ENCODE results near the gene DNM2. TPM values are rescaled to one million over a fixed set of nuclear protein-coding genes. Genes with fewer than 3 reads are reported as not detected.

The DNM2 gene
- total and polyA plus RNA-seq, 2 of the 13 experiments (the other 11 are each of a cell fraction or from before 2014, with no cell fraction given), result 41.7 to 59.8 TPM

DNA sequence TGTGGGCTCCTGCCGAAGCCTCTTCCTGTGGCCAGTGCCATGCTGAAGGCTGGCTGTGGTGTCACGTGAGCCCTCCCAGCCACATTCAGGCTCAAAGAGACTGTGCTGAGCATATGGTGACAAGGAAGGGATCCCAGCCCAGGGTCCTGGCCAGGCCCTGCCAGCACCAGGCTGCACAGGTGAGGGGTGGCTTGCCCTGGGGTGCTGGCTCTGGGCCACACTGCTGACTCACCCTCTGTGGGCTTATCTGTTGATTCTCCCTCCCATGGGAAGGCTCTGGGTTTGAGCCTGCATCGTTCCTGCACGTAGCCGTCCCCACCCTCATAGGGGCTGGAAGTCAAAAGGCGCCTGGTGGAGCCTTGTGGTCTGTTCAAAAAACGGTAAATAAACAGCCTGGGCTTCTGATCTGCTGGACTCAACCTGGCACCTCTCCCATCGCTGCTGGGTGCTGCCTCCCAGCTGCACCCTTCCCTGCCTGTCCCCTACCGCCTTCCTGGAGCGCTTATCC, 31.1 kb downstream of the DNM2 start (continued):
- TF ChIP-seq, protein P1, sequence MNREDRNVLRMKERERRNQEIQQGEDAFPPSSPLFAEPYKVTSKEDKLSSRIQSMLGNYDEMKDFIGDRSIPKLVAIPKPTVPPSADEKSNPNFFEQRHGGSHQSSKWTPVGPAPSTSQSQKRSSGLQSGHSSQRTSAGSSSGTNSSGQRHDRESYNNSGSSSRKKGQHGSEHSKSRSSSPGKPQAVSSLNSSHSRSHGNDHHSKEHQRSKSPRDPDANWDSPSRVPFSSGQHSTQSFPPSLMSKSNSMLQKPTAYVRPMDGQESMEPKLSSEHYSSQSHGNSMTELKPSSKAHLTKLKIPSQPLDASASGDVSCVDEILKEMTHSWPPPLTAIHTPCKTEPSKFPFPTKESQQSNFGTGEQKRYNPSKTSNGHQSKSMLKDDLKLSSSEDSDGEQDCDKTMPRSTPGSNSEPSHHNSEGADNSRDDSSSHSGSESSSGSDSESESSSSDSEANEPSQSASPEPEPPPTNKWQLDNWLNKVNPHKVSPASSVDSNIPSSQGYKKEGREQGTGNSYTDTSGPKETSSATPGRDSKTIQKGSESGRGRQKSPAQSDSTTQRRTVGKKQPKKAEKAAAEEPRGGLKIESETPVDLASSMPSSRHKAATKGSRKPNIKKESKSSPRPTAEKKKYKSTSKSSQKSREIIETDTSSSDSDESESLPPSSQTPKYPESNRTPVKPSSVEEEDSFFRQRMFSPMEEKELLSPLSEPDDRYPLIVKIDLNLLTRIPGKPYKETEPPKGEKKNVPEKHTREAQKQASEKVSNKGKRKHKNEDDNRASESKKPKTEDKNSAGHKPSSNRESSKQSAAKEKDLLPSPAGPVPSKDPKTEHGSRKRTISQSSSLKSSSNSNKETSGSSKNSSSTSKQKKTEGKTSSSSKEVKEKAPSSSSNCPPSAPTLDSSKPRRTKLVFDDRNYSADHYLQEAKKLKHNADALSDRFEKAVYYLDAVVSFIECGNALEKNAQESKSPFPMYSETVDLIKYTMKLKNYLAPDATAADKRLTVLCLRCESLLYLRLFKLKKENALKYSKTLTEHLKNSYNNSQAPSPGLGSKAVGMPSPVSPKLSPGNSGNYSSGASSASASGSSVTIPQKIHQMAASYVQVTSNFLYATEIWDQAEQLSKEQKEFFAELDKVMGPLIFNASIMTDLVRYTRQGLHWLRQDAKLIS (CRISPR knock-in tag; IDR thresholded peaks at IDR 0.05), result no peak
- no peak; the same call in 1 of the 2 replicates for TF ChIP-seq POLR2G (IDR thresholded peaks at IDR 0.05; ENCODE audit: low read depth, low read length)
- no peak for TF ChIP-seq DNMT3B (CRISPR knock-in tag; conservative IDR thresholded peaks at IDR 0.05)
- TF ChIP-seq JDP2 (CRISPR knock-in tag; IDR thresholded peaks at IDR 0.05; ENCODE audit: borderline replicate concordance), result no peak
- TF ChIP-seq ONECUT2 (CRISPR knock-in tag; IDR thresholded peaks at IDR 0.05), result 0 out of 2 replicates have a peak, but pooled peaks have one; percentile 8
- no peak for TF ChIP-seq NFATC3 (CRISPR knock-in tag; IDR thresholded peaks at IDR 0.05)
- TF ChIP-seq ZBTB8A (CRISPR knock-in tag; IDR thresholded peaks at IDR 0.05; ENCODE audit: borderline replicate concordance, low read depth), result no peak
- TF ChIP-seq ZNF30 (CRISPR knock-in tag; IDR thresholded peaks at IDR 0.05), result no peak
- no peak for TF ChIP-seq RBM22 (optimal IDR thresholded peaks at IDR 0.05; ENCODE audit: low read length)
- TF ChIP-seq KMT2A (CRISPR knock-in tag; IDR thresholded peaks at IDR 0.05), result no peak
- TF ChIP-seq, protein P2, sequence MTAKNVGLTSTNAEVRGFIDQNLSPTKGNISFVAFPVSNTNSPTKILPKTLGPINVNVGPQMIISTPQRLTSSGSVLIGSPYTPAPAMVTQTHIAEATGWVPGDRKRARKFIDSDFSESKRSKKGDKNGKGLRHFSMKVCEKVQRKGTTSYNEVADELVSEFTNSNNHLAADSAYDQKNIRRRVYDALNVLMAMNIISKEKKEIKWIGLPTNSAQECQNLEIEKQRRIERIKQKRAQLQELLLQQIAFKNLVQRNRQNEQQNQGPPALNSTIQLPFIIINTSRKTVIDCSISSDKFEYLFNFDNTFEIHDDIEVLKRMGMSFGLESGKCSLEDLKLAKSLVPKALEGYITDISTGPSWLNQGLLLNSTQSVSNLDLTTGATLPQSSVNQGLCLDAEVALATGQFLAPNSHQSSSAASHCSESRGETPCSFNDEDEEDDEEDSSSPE (CRISPR knock-in tag; IDR thresholded peaks at IDR 0.05), result no peak
- TF ChIP-seq RFXANK (CRISPR knock-in tag; IDR thresholded peaks at IDR 0.05), result no peak
- TF ChIP-seq LBX2 (CRISPR knock-in tag; IDR thresholded peaks at IDR 0.05; ENCODE audit: borderline replicate concordance), result no peak
- TF ChIP-seq PTBP1 (IDR thresholded peaks at IDR 0.05; ENCODE audit: low read depth, low read length, poor library complexity, severe bottlenecking), result no peak
- TF ChIP-seq, protein P3, sequence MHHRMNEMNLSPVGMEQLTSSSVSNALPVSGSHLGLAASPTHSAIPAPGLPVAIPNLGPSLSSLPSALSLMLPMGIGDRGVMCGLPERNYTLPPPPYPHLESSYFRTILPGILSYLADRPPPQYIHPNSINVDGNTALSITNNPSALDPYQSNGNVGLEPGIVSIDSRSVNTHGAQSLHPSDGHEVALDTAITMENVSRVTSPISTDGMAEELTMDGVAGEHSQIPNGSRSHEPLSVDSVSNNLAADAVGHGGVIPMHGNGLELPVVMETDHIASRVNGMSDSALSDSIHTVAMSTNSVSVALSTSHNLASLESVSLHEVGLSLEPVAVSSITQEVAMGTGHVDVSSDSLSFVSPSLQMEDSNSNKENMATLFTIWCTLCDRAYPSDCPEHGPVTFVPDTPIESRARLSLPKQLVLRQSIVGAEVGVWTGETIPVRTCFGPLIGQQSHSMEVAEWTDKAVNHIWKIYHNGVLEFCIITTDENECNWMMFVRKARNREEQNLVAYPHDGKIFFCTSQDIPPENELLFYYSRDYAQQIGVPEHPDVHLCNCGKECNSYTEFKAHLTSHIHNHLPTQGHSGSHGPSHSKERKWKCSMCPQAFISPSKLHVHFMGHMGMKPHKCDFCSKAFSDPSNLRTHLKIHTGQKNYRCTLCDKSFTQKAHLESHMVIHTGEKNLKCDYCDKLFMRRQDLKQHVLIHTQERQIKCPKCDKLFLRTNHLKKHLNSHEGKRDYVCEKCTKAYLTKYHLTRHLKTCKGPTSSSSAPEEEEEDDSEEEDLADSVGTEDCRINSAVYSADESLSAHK (CRISPR knock-in tag; IDR thresholded peaks at IDR 0.05; ENCODE audit: borderline replicate concordance), result no peak
- no peak for TF ChIP-seq HOXA7 (CRISPR knock-in tag; IDR thresholded peaks at IDR 0.05)
- TF ChIP-seq ARNT (IDR thresholded peaks at IDR 0.05), result no peak
- TF ChIP-seq, protein P4, sequence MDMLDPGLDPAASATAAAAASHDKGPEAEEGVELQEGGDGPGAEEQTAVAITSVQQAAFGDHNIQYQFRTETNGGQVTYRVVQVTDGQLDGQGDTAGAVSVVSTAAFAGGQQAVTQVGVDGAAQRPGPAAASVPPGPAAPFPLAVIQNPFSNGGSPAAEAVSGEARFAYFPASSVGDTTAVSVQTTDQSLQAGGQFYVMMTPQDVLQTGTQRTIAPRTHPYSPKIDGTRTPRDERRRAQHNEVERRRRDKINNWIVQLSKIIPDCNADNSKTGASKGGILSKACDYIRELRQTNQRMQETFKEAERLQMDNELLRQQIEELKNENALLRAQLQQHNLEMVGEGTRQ (IDR thresholded peaks at IDR 0.05; ENCODE audit: low read depth, low read length), result peak; percentile 86
- TF ChIP-seq, protein P4 (CRISPR knock-in tag; IDR thresholded peaks at IDR 0.05; ENCODE audit: borderline replicate concordance), result peak; percentile 82

All from HepG2 (cell line).